Endothelial cell of umbilical vein (primary cell): ENCODE results near the gene SVIL.

ENCODE experiments used
- CTCF ChIP-seq, 2 donors: IDR thresholded peaks; 1 replicate in 1 of 2; 2 replicates in 1 of 2; pipeline ENCODE4 v1.5.1; 2011; ENCODE audit warnings: low read length in 2 of 2, mild to moderate bottlenecking in 2 of 2, moderate library complexity in 2 of 2, control low read depth in 1 of 2, inconsistent platforms in 1 of 2, low read depth in 1 of 2; ENCODE audit not compliant: insufficient read depth in 1 of 2; ENCODE audit errors: extremely low read depth in 1 of 2
- EZH2 ChIP-seq: IDR thresholded peaks from 2 replicates; pipeline ENCODE4 v1.6.1; 2012; ENCODE audit warnings: borderline replicate concordance, low read depth, mild to moderate bottlenecking, moderate library complexity, low read length, inconsistent platforms; ENCODE audit not compliant: severe bottlenecking
- MYC ChIP-seq: IDR thresholded peaks from one replicate; pipeline ENCODE4 v1.6.1; 2011; ENCODE audit warnings: mild to moderate bottlenecking, low read depth, low read length

- no peak for TF ChIP-seq MYC
- no peak for TF ChIP-seq EZH2
- TF ChIP-seq CTCF (IDR thresholded peaks at IDR 0.05; ENCODE audit: extremely low read depth in 1 of 2, insufficient read depth in 1 of 2, low read depth in 1 of 2, low read length in 2 of 2) = no peak
Measured at GRCh38 chr10:29648983-29649268, 14.2 kb upstream of the SVIL start.
